ENCODE measurements around the gene C2CD4D. TPM values are rescaled to one million over a fixed set of nuclear protein-coding genes. Genes with fewer than 3 reads are reported as not detected.

The C2CD4D gene
- polyA plus RNA-seq, 3 donors = 0.10 TPM; not detected in 1

DNA sequence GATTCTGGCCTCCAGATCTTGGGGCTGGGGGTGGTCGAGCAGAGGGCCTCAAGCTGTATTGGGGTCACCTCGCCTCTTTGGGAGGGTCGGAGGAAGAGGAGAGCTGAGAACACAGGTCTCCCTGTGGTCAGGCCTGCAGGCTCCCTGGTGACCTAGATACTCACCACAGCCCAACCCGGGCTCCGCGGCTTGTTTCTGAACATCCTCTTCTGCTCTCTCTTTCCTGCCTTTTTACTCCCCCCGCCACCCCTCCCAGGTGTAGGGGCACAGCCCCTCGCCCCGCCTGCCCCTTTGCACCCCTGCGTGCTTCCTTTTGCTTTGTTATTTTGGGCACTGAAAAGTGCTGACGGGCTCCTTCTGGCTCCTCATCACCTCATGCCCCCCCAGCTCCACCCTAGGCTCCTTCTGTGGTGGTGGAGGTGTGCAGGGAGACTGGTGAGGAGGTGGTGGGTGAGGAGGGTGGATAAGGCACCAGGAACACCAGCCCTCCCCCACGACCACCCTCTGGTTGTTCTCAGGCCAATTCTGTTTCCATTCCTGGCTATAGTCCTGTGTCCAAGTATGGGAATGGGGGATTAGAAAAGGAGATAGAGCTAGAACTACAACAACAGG is 23.8 kb downstream of the C2CD4D start:
- no peak for DNase-seq (ENCODE audit: low read depth in 3 of 3, low spot score in 2 of 3)

DNA sequence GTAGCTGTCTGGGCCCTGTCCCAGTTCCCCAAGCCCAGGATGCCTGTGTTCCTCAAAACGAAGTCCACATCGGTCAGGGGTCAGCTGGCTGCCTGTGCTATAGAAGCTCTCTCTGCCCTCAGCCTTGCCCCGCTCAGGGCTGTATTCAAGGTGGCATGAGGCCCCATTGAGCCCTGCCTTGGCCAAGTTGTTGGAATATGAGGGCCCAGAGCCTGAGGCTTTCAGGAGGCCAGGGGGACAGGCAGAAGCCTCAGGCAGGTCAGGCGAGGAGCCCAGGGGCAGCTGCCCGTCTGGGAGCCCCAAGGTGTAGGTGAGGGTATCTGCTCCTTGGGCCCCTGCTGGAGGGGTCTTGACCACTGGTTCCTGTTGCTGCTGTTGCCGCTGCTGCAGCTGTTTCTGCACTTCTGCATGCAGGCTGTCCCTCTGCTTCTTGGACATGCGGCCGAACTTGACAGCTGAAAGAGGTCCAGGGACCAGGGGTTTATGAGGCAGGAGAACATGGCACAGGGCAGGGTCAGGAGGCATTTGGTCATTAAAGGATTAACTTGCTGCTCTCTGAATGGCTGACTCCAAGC is 24.6 kb downstream of the C2CD4D start:
- DNase-seq (ENCODE audit: low read depth in 3 of 3, low spot score in 2 of 3) = no peak

DNA sequence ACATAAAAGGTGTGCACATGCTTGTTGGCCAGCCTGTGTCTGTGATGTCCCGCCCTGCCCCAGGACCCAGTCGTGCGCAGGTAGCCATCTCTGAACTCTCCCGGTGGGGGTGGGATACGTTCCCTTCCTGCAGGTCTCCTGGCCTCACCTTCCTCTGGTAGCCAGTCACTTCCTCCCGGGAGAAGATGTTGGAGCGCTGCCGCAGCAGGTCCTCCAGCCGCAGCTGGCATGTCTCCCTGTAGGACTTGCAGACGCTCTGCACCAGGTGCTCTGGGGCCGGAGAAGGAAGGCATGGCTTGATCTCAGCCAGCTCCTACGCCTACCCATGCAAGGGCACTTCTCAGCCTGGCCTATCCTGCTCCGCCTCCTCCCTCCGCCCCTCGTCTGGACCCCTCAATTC is 25.2 kb downstream of the C2CD4D start:
- DNase-seq (ENCODE audit: low read depth in 3 of 3, low spot score in 2 of 3) = no peak

DNA sequence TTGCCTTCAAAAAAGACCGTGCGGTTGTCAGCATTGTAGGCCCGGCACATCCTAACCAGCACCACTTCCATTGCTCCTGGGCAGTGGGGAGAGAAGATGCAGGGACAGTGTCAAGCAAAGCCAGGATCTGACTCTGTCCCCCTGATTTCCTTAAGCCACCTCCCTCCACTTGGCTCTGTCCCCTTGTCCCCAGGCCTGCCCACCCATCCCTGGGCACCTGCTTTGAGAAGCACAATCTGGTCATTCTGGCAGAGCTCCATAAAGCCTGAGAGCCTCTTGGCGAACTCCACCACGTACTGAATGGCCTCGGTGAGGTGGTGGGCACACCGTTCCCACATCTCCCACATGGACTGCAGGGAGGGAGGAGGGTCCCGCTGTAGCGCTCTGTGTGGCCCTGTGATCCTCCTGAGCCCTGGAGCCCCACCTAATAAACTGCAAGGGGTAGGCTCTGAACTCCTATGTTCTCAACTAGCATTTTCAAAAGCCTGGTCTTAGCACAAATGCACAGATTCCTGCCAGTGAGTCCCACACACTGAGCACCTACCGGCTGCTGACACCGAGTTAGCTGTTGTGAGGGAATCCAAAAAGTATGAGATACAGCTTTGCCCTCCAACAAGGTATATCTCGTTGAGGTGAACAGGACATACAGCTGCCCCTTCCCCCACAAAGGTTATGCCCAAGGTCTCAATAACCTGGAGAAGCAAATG is 26.2 kb downstream of the C2CD4D start:
- no peak for DNase-seq (ENCODE audit: low read depth in 3 of 3, low spot score in 2 of 3)

DNA sequence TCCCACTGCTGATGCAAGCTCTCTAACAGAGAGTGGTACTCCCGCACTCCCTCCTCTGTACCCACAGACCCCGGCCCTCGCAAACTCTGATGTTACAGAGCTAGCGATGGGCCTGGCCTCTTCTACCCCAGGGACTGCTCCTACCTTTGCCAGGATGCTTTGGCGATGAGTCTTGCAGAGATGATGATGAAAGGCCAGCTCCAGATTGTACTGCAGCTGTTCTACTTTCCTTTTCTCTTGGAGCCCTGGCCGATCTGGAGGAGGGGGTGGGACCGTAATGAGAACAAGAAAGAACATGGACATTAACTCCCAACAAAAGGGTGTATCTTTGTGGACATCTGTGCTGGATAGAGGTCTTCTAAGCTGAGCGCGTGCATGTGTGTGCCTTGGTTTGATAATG is 28.4 kb downstream of the C2CD4D start:
- DNase-seq (ENCODE audit: low read depth in 3 of 3, low spot score in 2 of 3) = no peak

DNA sequence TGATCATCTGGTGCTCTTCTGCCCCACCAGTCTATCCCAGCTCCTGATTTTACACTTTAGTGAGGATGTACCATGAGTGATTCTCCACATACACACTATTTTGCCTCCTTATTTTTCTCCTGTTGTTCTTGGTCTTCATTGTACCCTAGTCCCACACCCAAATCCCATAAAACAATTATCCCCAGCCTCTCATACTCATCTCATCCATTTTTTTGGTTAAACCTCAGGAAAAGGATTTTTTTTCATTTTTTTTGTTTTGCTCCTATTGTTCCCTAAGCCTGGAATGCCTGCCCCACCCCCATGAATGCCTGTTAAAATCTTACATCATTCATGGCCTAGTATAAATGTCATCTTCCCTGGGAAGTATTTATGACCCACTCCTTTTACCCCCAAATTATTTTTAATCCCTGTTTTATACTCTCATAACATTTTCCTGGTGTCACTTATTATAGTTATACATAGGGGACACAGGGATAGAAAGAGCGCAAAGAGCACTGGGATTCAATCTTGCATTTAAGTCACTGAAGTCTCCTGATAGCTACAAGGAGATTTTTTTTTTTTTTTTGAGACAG is 29.5 kb downstream of the C2CD4D start:
- no peak for DNase-seq (ENCODE audit: low read depth in 3 of 3, low spot score in 2 of 3)

DNA sequence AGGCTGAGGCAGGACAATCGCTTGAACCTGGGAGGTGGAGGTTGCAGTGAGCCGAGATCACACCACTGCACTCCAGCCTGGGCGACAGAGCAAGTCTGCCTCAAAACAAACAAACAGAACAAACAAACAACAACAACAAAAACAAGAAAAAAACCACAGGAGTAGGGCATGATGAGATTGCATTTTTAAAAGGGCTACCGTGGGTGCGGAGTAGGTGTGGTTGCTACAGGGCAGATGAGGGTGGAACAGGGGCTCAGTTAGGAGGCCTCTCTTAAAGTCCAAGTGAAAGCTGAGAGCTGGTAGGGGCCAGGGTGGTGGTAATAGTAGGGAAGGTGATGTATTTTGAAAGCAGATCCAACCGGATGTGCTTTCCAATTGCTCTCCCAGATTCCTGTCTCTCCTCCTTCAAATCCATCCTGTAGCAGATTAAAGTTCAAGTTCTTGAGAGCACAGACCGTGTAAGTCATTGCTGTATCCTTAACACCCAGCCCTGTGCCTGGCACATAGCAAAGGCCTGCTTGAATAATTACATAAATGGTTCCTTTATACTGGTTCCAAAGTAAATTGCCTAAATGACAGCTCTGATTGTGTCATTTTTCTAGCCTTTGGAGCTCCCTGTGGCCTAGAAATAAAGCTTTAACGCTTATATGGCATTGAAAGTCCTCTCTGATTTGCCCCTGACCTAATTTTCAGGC is 30.2 kb downstream of the C2CD4D start:
- no peak for DNase-seq (ENCODE audit: low read depth in 3 of 3, low spot score in 2 of 3)

DNA sequence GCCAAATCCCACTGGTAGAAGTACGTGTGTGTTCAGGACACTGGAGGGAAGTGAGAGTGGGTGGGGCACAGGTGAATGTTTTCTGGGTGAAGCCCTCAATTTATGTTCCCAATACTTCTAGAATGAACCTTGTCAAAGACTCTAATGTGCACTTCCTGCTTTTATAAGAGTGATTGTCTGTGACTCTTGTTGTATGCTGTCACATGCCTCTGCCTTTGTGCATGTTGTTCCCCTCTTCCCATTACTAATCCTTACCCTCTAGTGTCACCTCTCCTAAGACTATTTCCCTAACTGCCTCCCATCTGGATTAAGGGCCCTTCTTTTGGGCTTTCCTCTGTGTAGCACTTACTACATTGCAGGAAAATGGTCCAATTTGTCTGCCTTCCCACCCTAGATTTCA is 31.9 kb downstream of the C2CD4D start:
- no peak for DNase-seq (ENCODE audit: low read depth in 3 of 3, low spot score in 2 of 3)

DNA sequence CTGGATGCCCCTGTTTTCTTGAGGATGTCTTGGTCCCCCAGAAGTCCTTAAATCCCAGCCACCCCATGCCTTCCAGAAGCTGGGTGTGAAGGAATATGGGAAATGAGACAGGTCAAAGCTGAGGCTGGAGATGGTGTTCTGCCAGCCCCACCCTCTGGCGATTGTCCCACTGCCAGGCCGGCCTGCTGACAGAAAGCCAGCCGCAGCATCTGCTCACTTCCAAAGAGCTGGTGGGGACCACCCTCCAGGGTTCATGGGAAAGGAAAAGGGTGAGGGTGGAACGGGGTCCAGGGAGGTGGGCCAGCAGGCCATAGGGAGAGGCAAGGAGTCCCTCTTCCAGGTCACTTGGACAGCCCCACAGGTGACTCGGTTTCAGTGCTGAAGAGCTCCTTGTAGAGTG is 32.5 kb downstream of the C2CD4D start:
- DNase-seq (ENCODE audit: low read depth in 3 of 3, low spot score in 2 of 3) = no peak

DNA sequence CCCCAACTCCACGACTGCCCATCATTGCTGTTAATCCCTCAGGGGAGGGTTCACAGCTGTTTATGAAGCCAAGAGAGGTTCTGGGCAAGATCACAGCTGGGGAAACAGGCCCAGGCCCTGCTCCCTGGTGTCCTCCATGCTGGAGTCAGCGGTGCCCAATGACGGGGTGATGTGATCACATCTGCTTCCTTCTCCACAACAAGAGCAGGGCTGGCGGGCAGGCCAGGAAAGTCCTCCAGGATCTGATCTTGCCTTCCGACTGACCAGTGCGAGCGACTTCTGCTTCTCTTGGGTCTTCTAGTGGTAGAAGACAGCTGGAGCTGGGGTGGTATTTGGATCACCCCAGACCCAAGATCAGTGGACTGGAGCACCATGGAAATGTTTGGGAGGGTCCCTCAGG is 33.5 kb downstream of the C2CD4D start:
- DNase-seq (ENCODE audit: low read depth in 3 of 3, low spot score in 2 of 3) = no peak

DNA sequence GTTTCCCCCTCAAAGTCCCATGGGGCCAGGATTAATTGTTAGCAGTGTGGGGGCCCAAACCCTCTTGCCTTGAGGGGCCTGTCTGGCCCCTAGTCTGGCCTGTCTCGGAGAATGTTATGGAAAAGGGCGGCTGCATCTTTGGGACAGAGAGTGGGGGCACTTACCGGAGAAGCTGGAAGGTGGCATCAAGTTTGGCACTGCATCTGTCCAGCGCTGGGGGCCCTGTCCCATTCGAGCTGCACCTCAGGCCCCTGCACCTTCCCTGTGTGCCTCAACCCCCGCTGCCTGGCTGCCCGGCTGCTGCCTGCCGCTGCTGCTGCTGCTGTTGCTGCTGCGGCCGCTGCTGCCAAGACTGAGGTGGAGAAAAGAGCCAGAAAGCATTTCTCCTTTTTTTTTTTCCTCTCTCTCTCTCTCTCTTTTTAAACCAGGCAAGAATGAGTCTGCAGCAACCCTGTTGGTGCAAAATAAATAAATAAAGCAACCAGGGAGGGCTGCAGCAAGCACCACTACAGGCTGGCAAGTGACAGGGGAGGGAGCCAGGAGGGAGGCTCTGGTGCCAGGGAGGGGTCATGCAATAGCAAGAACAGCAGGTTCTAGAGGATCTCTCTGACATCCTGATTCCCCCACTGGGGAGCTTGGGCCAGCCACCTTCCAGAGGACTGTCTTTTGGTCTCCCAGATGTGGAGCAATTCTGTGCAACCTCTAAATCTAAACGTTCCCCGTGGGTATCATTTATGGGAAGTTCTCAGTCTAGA is 34.4 kb downstream of the C2CD4D start, which contains the start of gene LINGO4:
Gene LINGO4 (minus strand): TSS at position 354 of the 755 bp plus-strand sequence. CDS start 2,715 bp downstream, outside the sequence.
- no peak for DNase-seq (ENCODE audit: low read depth in 3 of 3, low spot score in 2 of 3)

DNA sequence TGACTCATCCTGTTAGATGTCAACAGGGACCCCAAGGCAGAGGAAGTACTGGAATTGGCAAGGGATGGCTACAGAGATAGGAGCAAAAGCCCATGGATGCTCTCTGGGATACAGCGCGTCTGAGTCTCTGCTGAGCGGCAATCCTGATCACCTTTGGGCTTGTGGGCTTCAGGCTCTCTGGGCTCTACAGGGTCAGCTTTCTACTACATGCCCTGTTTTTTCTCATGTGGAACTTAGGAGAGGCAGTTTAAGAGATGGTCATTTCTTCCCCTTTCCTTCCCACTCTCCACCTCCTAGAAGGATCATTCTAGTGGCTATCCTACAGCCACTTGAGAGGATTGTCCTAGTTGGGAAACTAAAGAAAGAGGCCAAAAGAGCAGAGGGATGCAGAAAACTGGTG is 35.7 kb downstream of the C2CD4D start:
- no peak for DNase-seq (ENCODE audit: low read depth in 3 of 3, low spot score in 2 of 3)

DNA sequence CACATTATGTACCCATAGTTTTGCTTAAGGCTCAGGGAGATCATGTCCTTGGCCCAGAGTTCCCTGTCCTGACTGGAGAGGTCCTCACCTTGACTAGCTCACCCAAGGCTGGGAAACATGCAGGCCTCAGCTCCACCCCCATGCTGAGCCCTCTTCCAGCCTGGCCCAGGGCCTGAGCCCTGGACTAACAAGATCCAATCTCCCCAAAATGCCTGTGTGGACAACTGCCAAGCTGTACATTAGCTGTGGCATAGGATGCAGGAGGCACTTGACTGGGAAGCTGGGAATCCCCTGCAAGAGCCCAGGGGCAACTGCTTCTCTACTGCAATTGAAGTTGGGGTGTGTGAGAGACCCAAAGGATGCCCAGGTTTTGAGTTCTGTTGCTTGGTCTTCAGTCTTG is 36.5 kb downstream of the C2CD4D start:
- no peak for DNase-seq (ENCODE audit: low read depth in 3 of 3, low spot score in 2 of 3)

DNA sequence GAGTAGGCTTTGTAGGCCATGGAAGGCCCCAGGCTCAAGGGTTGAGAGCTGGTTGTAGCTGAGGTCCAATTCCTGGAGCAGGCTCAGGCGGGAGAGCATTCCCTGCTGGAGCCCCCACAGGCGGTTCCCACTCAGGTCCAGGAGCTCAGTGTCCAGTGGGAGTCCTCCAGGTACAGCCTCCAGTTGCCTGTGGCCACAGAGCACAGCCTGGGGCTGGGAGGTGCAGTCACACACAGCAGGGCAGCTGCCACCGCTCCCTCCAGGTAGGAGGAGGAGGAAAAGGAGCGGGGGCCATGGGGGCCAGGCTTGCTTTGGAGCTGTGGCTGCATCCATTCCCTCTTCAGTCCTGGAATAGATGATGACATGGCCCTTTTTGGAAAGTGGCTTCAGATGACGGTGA is 37.2 kb downstream of the C2CD4D start:
- no peak for DNase-seq (ENCODE audit: low read depth in 3 of 3, low spot score in 2 of 3)

DNA sequence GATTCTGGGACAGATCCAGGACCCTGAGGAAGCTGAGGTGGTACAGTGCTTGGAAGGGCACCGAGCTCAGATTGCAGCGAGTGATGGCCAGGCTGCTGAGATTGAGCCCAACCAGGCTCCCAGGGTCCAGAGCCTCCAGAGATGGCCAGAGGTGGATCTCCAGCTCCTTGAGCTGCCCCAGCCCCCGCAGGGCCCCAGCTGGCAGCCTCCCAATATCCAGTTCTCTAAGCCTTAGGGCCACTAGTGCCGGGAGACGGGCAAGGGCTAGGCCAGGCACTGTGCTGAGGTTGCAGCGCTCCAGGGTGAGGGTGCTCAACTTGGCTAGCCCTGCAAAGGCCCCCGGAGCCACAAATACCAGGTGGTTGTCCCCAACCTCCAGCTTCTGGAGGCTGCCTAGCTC is 37.8 kb downstream of the C2CD4D start:
- no peak for DNase-seq (ENCODE audit: low read depth in 3 of 3, low spot score in 2 of 3)

DNA sequence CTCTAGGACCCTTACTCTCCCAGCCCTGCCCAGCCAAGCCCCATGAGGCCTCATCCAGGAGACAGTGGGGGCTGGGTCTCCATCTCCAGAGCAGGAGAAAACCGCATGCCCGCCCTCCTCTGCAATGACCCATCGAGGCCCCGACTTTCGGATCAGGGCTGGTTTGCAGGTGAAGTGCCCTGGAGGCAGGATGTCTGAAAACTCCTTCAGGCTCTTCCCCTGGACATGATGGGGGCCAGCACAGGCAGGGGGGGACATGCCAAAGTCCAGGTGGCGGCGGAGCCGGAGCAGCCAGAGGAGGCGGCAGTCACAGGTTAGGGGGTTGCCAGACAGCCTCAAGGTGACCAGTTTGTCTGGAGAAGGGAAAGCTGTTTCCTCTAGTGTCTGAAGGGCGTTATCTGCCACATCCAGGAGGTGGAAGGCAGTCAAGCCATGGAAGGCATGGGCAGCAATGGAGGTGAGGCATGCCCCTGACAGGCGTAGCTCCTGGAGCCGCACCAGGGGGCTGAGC is 38.3 kb downstream of the C2CD4D start:
- DNase-seq (ENCODE audit: low read depth in 3 of 3, low spot score in 2 of 3) = no peak

DNA sequence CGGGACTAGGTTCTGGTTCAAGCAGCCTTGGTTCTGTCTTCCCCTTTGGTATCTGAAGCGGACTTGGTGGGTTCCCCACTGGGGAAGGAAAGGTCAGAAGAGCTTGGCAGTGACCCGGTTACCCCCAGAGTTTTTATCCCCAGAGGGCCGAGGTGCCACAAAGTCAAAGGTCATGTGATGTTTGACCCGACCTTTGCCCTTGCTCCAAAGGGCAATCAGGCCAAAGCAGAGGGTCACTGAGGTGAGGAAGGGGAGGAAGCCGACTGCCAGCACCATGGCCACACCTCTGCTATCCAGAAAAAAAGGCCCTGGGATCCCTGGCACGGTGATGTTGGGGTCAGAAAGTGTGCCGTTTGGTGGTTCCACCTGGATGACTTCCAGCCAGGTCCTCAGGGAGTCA is 38.8 kb downstream of the C2CD4D start:
- no peak for DNase-seq (ENCODE audit: low read depth in 3 of 3, low spot score in 2 of 3)

DNA sequence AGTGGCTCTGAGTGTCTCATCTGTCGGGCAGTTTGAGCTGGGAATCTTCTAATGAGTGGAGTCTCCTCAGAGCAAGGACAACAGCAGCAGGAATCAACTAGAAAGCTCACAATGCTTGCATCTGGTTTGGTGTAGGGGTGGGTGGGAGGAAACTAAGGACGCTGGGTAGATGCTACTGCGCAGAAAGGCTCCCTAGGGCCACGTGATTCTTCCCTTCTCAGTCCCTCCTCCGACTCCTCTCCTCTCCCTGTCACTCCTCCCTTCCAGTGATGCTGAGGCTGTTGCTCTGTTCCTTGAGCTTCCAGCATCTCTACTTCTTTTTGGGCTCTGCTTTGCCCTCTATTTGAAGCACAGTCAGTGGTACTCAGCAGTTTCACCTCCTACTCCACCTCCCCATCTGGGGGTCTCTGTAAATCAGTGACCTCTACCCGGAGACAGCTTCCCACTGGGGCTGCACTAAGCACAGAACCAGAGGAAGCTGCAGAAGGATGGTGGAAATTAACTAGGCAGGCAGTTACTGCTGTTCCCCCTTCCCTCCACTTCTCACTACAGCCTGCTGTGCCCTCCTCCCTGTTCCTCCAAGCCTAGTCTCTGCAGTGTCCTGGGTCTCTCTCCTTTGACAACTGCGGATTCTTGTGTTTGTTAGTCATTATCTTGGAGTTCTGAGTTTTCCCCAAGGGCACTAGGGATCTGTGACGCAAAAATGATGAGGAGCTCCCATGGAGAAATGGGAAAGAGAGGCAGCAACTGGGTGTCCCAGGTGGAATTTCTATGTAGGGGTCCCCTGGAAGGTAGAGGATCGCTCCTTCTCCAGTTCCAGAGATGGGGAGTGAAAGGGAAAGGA is 40.2 kb downstream of the C2CD4D start:
- DNase-seq (ENCODE audit: low read depth in 3 of 3, low spot score in 2 of 3) = no peak

DNA sequence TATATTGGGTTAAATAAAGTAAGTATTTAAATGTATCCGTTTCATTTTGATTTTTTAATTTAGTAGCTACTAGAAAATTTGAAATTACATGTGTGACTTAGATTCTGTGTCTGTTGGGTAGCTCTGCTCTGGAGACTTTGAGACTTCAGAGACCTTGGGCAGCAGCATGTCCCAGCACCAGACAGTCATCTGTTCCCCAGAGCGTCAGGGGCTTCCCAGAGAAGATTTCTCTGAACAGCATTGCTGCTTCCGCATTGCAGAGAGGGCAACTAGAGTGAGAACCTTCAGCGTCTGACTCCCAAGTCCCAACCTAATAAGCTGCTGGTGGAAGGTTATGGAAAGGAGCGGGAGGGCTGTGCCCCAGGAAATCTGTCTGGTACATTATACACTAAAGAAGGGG is 41.0 kb downstream of the C2CD4D start:
- no peak for DNase-seq (ENCODE audit: low read depth in 3 of 3, low spot score in 2 of 3)
